ENCODE measurements around the gene BTD.

Gene BTD

GRCh38 chr3:15562560-15562959 is 39.0 kb upstream of the BTD start:
- no peak for DNase-seq (ENCODE audit: low spot score)
- in situ Hi-C loops (cut with MboI; ENCODE audit: low pct_unique_long_range_greater_than_20kb, low sequenced_read_pairs, unreplicated experiment), result loop anchor here (25.0 kb wide), 1 partner anchor 300 kb away; no protein-coding TSS in a partner anchor
- TF ChIP-seq CTCF (IDR thresholded peaks at IDR 0.05; ENCODE audit: extremely low read depth, insufficient read depth, missing control alignments), result no peak

DNA sequence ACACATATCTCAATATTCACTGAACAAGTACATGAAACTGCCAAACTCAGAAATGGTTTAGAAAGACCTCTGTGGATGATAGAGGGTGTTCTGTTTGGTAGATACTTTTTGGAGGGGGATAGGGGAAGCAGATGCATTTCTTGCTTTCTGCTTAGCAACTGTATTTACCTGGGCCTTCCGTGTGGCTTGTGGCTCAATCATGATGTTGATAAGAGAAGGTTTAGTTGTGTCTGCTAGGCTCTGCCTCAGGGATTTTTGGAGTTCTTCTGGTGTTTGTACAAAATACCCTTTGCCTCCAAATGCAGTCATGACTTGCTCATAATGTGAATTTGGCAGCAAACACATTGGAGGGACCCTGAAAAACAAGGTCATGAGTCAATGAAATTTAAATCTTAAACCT is 38.4 kb upstream of the BTD start:
- no peak for TF ChIP-seq CTCF (IDR thresholded peaks at IDR 0.05; ENCODE audit: extremely low read depth, insufficient read depth, missing control alignments)
- no peak for DNase-seq (ENCODE audit: low spot score)
- in situ Hi-C loops (cut with MboI; ENCODE audit: low pct_unique_long_range_greater_than_20kb, low sequenced_read_pairs, unreplicated experiment), result loop anchor here (25.0 kb wide), 1 partner anchor 301 kb away; no protein-coding TSS in a partner anchor

- in situ Hi-C loops (cut with MboI; ENCODE audit: low pct_unique_long_range_greater_than_20kb, low sequenced_read_pairs, unreplicated experiment), result loop anchor here (25.0 kb wide), 1 partner anchor 310 kb away; no protein-coding TSS in a partner anchor
- no peak for TF ChIP-seq CTCF (IDR thresholded peaks at IDR 0.05; ENCODE audit: extremely low read depth, insufficient read depth, missing control alignments)
- DNase-seq (ENCODE audit: low spot score), result no peak
Measured at GRCh38 chr3:15572138-15572537, 29.4 kb upstream of the BTD start.

- no peak for DNase-seq (ENCODE audit: low spot score)
- TF ChIP-seq CTCF (IDR thresholded peaks at IDR 0.05; ENCODE audit: extremely low read depth, insufficient read depth, missing control alignments), result no peak
- in situ Hi-C loops (cut with MboI; ENCODE audit: low pct_unique_long_range_greater_than_20kb, low sequenced_read_pairs, unreplicated experiment), result no loop called here
Measured at GRCh38 chr3:15575446-15575845, 26.1 kb upstream of the BTD start.

GRCh38 chr3:15576475-15576874 is 25.1 kb upstream of the BTD start:
- in situ Hi-C loops (cut with MboI; ENCODE audit: low pct_unique_long_range_greater_than_20kb, low sequenced_read_pairs, unreplicated experiment), result no loop called here
- DNase-seq (ENCODE audit: low spot score), result no peak

GRCh38 chr3:15578289-15578867 is 23.2 kb upstream of the BTD start:
- in situ Hi-C loops (cut with MboI; ENCODE audit: low pct_unique_long_range_greater_than_20kb, low sequenced_read_pairs, unreplicated experiment), result no loop called here
- TF ChIP-seq CTCF (IDR thresholded peaks at IDR 0.05; ENCODE audit: extremely low read depth, insufficient read depth, missing control alignments), result no peak
- DNase-seq (ENCODE audit: low spot score), result no peak

More at GRCh38 chr3:15576475-15576874, 25.1 kb upstream of the BTD start:
- TF ChIP-seq CTCF (IDR thresholded peaks at IDR 0.05; ENCODE audit: extremely low read depth, insufficient read depth, missing control alignments), result no peak
